H9 (cell line): ENCODE data around the gene CSNK2A2. TPM values are rescaled to one million over a fixed set of nuclear protein-coding genes. Genes with fewer than 3 reads are reported as not detected.
A peak's percentile ranks its signal among the peaks of the same experiment; 100 is the strongest.

ENCODE experiments used
- DNase-seq: peaks from one replicate; pipeline ENCODE4 v3.0.0-alpha.2; 2017
- H2AFZ ChIP-seq: one replicate; pipeline ENCODE4 v1.6.1; 2013; ENCODE audit warnings: mild to moderate bottlenecking, low read length, control low read depth, moderate library complexity
- H2AK5ac ChIP-seq: 2 replicates; pipeline ENCODE4 v1.6.1; 2013; ENCODE audit warnings: low read length, control low read depth, mixed read lengths; ENCODE audit not compliant: insufficient read length
- H2BK120ac ChIP-seq: one replicate; pipeline ENCODE4 v1.6.1; 2013; ENCODE audit warnings: low read depth, mild to moderate bottlenecking, low read length, control low read depth, inconsistent platforms; ENCODE audit not compliant: poor library complexity, severe bottlenecking
- H2BK12ac ChIP-seq: 2 replicates; pipeline ENCODE4 v1.6.1; 2013; ENCODE audit warnings: low read length, control low read depth, mixed read lengths, low read depth; ENCODE audit not compliant: insufficient read length
- H2BK15ac ChIP-seq: 2 replicates; pipeline ENCODE4 v1.6.1; 2013; ENCODE audit warnings: low read depth, low read length, control low read depth
- H2BK20ac ChIP-seq: one replicate; pipeline ENCODE4 v1.6.1; 2013; ENCODE audit warnings: low read depth, mild to moderate bottlenecking, low read length, control low read depth, inconsistent platforms; ENCODE audit not compliant: poor library complexity, severe bottlenecking
- H2BK5ac ChIP-seq: 2 replicates; pipeline ENCODE4 v1.6.1; 2013; ENCODE audit warnings: low read length, control low read depth, mixed read lengths; ENCODE audit not compliant: insufficient read length
- H3K14ac ChIP-seq: 2 replicates; pipeline ENCODE4 v1.6.1; 2013; ENCODE audit warnings: low read length, control low read depth; ENCODE audit not compliant: insufficient read depth
- H3K18ac ChIP-seq: 2 replicates; pipeline ENCODE4 v1.6.1; 2013; ENCODE audit warnings: low read depth, mild to moderate bottlenecking, mixed read lengths, low read length, control low read depth; ENCODE audit not compliant: insufficient read length
- H3K23ac ChIP-seq: 2 replicates; pipeline ENCODE4 v1.6.1; 2013; ENCODE audit warnings: low read length, control low read depth, mixed read lengths, low read depth; ENCODE audit not compliant: insufficient read length
- H3K23me2 ChIP-seq: 2 replicates; pipeline ENCODE4 v1.6.1; 2013; ENCODE audit warnings: low read depth, mild to moderate bottlenecking, mixed read lengths, low read length, control low read depth; ENCODE audit not compliant: insufficient read length, poor library complexity, severe bottlenecking
- H3K27ac ChIP-seq: 2 replicates; pipeline ENCODE4 v1.5.1; 2013; ENCODE audit warnings: low read length, control low read depth, mixed read lengths, low read depth; ENCODE audit not compliant: insufficient read length
- H3K27me3 ChIP-seq: 2 replicates; pipeline ENCODE4 v1.6.1; 2013; ENCODE audit warnings: low read length, control low read depth, inconsistent platforms; ENCODE audit not compliant: insufficient read depth
- H3K4ac ChIP-seq: 2 replicates; pipeline ENCODE4 v1.6.1; 2013; ENCODE audit warnings: low read depth, mild to moderate bottlenecking, control low read depth, inconsistent platforms, low read length, moderate library complexity
- H3K4me1 ChIP-seq: 2 replicates; pipeline ENCODE4 v1.6.1; 2013; ENCODE audit warnings: low read length, control low read depth, inconsistent platforms; ENCODE audit not compliant: insufficient read depth
- H3K4me2 ChIP-seq: 2 replicates; pipeline ENCODE4 v1.6.1; 2013; ENCODE audit warnings: low read length, control low read depth, mixed read lengths; ENCODE audit not compliant: insufficient read length, insufficient read depth
- H3K56ac ChIP-seq: 2 replicates; pipeline ENCODE4 v1.6.1; 2013; ENCODE audit warnings: low read depth, mild to moderate bottlenecking, mixed read lengths, low read length, control low read depth; ENCODE audit not compliant: insufficient read length
- H3K79me1 ChIP-seq: 2 replicates; pipeline ENCODE4 v1.6.1; 2013; ENCODE audit warnings: low read depth, mild to moderate bottlenecking, moderate library complexity, low read length, control low read depth, inconsistent platforms; ENCODE audit not compliant: insufficient read depth, poor library complexity, severe bottlenecking
- H3K79me2 ChIP-seq: 2 replicates; pipeline ENCODE4 v1.6.1; 2013; ENCODE audit warnings: low read length, control low read depth, inconsistent platforms; ENCODE audit not compliant: insufficient read depth
- H3K9ac ChIP-seq: 2 replicates; pipeline ENCODE4 v1.6.1; 2013; ENCODE audit warnings: low read length, control low read depth, mixed read lengths; ENCODE audit not compliant: insufficient read length; ENCODE audit errors: extremely low read depth
- H3K9me3 ChIP-seq: one replicate; pipeline ENCODE4 v1.6.1; 2013; ENCODE audit warnings: low read depth, low read length, inconsistent platforms; ENCODE audit not compliant: control insufficient read depth
- H3T11ph ChIP-seq: one replicate; pipeline ENCODE4 v1.6.1; 2013; ENCODE audit warnings: mild to moderate bottlenecking, low read length, control low read depth, inconsistent platforms
- H4K20me1 ChIP-seq: one replicate; pipeline ENCODE4 v1.6.1; 2013; ENCODE audit not compliant: control insufficient read depth, insufficient read length, insufficient read depth
- H4K5ac ChIP-seq: 2 replicates; pipeline ENCODE4 v1.6.1; 2013; ENCODE audit warnings: low read depth, mild to moderate bottlenecking, mixed read lengths, low read length, control low read depth; ENCODE audit not compliant: insufficient read length
- H4K8ac ChIP-seq: replicated peaks from 2 replicates; pipeline ENCODE4 v1.6.1; 2013; ENCODE audit warnings: low read length, control low read depth, mixed read lengths, low read depth; ENCODE audit not compliant: insufficient read length
- H4K91ac ChIP-seq: 2 replicates; pipeline ENCODE4 v1.6.1; 2013; ENCODE audit warnings: low read depth, mild to moderate bottlenecking, moderate library complexity, mixed read lengths, low read length, control low read depth; ENCODE audit not compliant: insufficient read length
- H3K27ac Mint-ChIP-seq, 3 experiments: 2 replicates in 2 of 3; 3 replicates in 1 of 3; pipeline ENCODE4 v1.8.0; 2020 to 2021; ENCODE audit warnings: mixed read lengths in 3 of 3, mild to moderate bottlenecking in 1 of 3, moderate library complexity in 1 of 3
- H3K27me3 Mint-ChIP-seq: 2 replicates; pipeline ENCODE4 v1.8.0; 2021; ENCODE audit warnings: low read depth, mild to moderate bottlenecking, moderate library complexity, mixed read lengths
- H3K36me3 Mint-ChIP-seq, 3 experiments: 2 replicates in 2 of 3; 3 replicates in 1 of 3; pipeline ENCODE4 v1.8.0; 2020 to 2021; ENCODE audit warnings: low read depth in 3 of 3, mixed read lengths in 3 of 3; ENCODE audit not compliant: insufficient read depth in 1 of 3
- H3K4me1 Mint-ChIP-seq, 2 experiments: 2 replicates each; pipeline ENCODE4 v1.8.0; 2020; ENCODE audit warnings: mixed read lengths in 2 of 2
- H3K4me3 Mint-ChIP-seq, 2 experiments: 2 replicates in 1 of 2; 3 replicates in 1 of 2; pipeline ENCODE4 v1.8.0; 2020 to 2021; ENCODE audit warnings: mild to moderate bottlenecking in 2 of 2, mixed read lengths in 2 of 2, moderate library complexity in 1 of 2
- H3K9me3 Mint-ChIP-seq, 2 experiments: 2 replicates in 1 of 2; 3 replicates in 1 of 2; pipeline ENCODE4 v1.8.0; 2020; ENCODE audit warnings: mild to moderate bottlenecking in 2 of 2, mixed read lengths in 2 of 2, moderate library complexity in 1 of 2
- whole genome bisulfite sequencing: extraction: QIAGEN DNeasy Blood & Tissue Kit; methylation state at CpG from one replicate; pipeline ENCODE4 v1.1.7; 2013; ENCODE audit warnings: missing lambda C conversion rate, low lambda C conversion rate, mixed read lengths; ENCODE audit not compliant: insufficient read length; ENCODE audit errors: extremely low coverage; 5-methylcytosine and 5-hydroxymethylcytosine counted together
- total RNA-seq: library from RNA; stranded (reverse); gene quantifications from 2 replicates; pipeline ENCODE4 v1.2.1, GENCODE V29; 2021
- TF ChIP-seq, protein P1 (sequence below): fragments of 200-600 bp; sonication (generic); conservative IDR thresholded peaks from 3 replicates; pipeline ENCODE4 v1.8.0; 2021; ENCODE audit warnings: antibody characterized with exemption, mild to moderate bottlenecking

CSNK2A2 gene
- total RNA-seq, 1 experiment from 2014 or later = 134 TPM

DNA sequence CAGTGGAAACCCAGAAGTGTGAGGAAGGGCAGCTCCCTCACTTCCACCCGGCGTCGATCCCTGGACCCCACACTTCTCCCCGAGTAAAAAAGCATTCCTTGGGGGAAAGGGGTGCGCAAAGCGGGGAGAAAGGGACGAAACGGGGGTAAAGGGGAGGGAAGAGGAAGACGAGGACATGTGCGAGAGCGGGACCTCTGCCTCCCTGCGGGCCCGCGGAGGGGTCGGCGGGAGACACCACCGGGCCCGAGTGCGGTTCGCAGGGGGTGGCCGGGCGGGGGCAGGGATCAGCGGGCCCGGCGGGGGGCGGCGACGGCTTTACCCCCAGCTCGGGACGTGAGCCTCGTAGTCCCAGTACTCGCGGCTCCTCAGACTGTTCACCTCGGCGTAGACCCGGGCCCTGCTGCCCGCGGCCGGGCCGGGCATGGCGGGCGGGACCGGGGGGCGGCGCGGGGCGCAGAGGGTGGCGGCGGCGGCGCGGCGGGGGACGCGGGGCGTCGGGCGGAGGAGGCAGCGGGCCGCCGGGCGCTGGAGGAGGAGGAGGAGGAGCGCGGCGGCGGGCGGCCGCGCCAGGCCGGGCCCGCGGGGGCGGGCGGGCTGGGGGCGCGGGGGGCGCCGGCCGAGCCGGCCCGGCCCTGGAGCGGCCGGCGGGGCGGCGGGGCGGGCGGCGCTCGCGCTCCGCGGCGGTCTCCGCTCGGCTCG lies 443 bp downstream of the CSNK2A2 start:
- peak overlapping the region; percentile 87 to 89 for H3K4me3 Mint-ChIP-seq
- no peak overlapping the region for H2AFZ ChIP-seq

More for the DNA sequence above, 443 bp downstream of the CSNK2A2 start:
- Histone ChIP-seq H3K79me1 (peaks cover 3% of the 10 kb centered on the region), H2BK120ac (no peak overlapping the region), H3T11ph (no peak overlapping the region), H3K9me3 (no peaks in the 10 kb centered on the region), H3K27ac (no peak overlapping the region), H3K14ac (no peak overlapping the region), H2BK5ac (no peak overlapping the region), H4K91ac (no peak overlapping the region), H3K4me1 (no peaks in the 10 kb centered on the region; the same call in 1 of the 2 replicates), H3K56ac (no peak overlapping the region), H3K23me2 (peaks cover 11% of the 10 kb centered on the region), H4K8ac (no peak overlapping the region), H3K18ac (no peak overlapping the region), H2BK12ac (no peak overlapping the region), H3K79me2 (peaks cover 2% of the 10 kb centered on the region; the same call in 1 of the 2 replicates), H3K27me3 (no peaks in the 10 kb centered on the region), H3K23ac (no peak overlapping the region), H3K4ac (no peak overlapping the region), H4K20me1 (no peaks in the 10 kb centered on the region), H3K4me2 (peak overlapping the region; percentile 60), H2AK5ac (no peak overlapping the region), H2BK20ac (no peak overlapping the region), H4K5ac (no peak overlapping the region), H2BK15ac (no peak overlapping the region), H3K9ac (peak overlapping the region; percentile 48)
- TF ChIP-seq, protein P1, sequence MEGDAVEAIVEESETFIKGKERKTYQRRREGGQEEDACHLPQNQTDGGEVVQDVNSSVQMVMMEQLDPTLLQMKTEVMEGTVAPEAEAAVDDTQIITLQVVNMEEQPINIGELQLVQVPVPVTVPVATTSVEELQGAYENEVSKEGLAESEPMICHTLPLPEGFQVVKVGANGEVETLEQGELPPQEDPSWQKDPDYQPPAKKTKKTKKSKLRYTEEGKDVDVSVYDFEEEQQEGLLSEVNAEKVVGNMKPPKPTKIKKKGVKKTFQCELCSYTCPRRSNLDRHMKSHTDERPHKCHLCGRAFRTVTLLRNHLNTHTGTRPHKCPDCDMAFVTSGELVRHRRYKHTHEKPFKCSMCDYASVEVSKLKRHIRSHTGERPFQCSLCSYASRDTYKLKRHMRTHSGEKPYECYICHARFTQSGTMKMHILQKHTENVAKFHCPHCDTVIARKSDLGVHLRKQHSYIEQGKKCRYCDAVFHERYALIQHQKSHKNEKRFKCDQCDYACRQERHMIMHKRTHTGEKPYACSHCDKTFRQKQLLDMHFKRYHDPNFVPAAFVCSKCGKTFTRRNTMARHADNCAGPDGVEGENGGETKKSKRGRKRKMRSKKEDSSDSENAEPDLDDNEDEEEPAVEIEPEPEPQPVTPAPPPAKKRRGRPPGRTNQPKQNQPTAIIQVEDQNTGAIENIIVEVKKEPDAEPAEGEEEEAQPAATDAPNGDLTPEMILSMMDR = no peak
- WGBS = no CpG with 5 or more reads among the region's 97 CpGs
- Mint-ChIP-seq H3K27ac (peak overlapping the region in 1 of 3 experiments; percentile 33; a peak in 1 of 7 replicates), H3K4me1 (peaks cover 23 to 32% of the 10 kb centered on the region in 2 experiments), H3K9me3 (no peaks in the 10 kb centered on the region), H3K36me3 (peaks cover 3 to 44% (median 40%) of the 10 kb centered on the region in 3 experiments; a peak in 5 of 7 replicates), H3K27me3 (peaks cover 17% of the 10 kb centered on the region)
- DNase-seq = no peak
